T1000 (cell line): Measurements from ENCODE around the gene SLC2A1.

Experiments used
- DNase-seq: peaks from one replicate; lab custom pipeline; 2025; ENCODE audit warnings: mixed read lengths; lab: John Stamatoyannopoulos, UW

The SLC2A1 gene

GRCh38 chr1:42942444-42942843 lies 16.2 kb downstream of the SLC2A1 start:
- DNase-seq = no peak

- DNase-seq = peak; percentile 56
Measured at GRCh38 chr1:42941640-42942330, 16.9 kb downstream of the SLC2A1 start.

- peak; percentile 79 for DNase-seq
Measured at GRCh38 chr1:42940851-42941639, 17.6 kb downstream of the SLC2A1 start.

GRCh38 chr1:42938645-42939615 lies 19.7 kb downstream of the SLC2A1 start:
- no peak for DNase-seq

- no peak for DNase-seq
Measured at GRCh38 chr1:42937836-42938644, 20.6 kb downstream of the SLC2A1 start.

GRCh38 chr1:42937141-42937696 lies 21.4 kb downstream of the SLC2A1 start:
- no peak for DNase-seq

- peak; percentile 70 for DNase-seq
Measured at GRCh38 chr1:42936309-42937078, 22.2 kb downstream of the SLC2A1 start.

- DNase-seq = no peak
Measured at GRCh38 chr1:42935971-42936308, 22.7 kb downstream of the SLC2A1 start.

- DNase-seq = no peak
Measured at GRCh38 chr1:42935313-42935895, 23.3 kb downstream of the SLC2A1 start.

GRCh38 chr1:42934541-42935312 lies 23.9 kb downstream of the SLC2A1 start:
- DNase-seq = no peak

GRCh38 chr1:42933610-42934491 lies 24.8 kb downstream of the SLC2A1 start:
- DNase-seq = no peak

- DNase-seq = no peak
Measured at GRCh38 chr1:42933060-42933586, 25.5 kb downstream of the SLC2A1 start.

- no peak for DNase-seq
Measured at GRCh38 chr1:42932442-42932941, 26.2 kb downstream of the SLC2A1 start.

- DNase-seq = no peak
Measured at GRCh38 chr1:42931911-42932422, 26.7 kb downstream of the SLC2A1 start.

- no peak for DNase-seq
Measured at GRCh38 chr1:42931108-42931539, 27.5 kb downstream of the SLC2A1 start.

- no peak for DNase-seq
Measured at GRCh38 chr1:42930178-42931107, 28.2 kb downstream of the SLC2A1 start.
